ENCODE data around the gene NRG4.
"Not testable (repeated sequence)": the region's sequence is repeated elsewhere in the genome, so short reads cannot be mapped to it uniquely, and the experiment has no call there.

Gene NRG4

DNA sequence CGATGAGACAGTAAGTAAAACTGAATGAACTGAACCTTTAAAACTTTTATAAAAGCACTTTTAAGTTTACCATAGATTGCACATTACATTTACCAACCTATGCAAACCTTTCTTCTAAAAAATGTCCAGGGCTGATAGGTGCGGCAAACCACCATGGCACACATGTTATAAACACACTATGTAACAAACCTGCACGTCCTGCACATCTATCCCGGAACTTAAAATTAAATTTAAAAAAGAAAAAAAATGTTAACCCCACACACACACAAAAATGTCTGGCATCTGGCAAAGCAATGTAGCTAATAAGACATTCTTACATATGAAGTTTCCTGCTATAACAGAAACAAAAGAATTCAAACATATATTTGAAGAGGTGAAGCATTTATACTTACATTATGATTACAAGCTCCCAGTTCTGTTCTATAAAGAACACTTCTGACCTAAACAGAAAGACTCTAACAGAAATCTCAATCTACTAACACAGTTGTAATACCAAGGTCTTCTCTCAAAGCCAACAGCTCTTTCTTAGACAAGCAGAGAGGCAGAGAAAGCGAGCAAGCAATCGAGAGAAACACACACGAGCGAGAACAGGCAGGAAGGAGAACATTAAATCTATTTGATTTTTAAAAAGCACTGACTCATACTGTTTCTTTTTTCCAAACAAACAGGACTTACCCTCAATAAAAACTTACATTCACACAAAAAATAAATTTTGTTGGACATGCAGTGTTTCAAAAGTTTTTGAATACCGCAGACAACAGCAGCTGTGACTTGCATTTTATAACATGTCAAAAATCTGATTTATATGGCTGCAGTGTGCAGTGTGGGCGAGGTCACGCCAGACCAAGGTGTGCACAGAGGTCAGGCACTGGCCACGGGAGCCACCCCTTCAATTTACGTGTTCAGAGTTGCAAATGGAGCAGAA, at the start of gene NRG4:
Gene NRG4 (minus strand): TSS at position 798 of the 925 bp plus-strand sequence. CDS start 1,194 bp downstream, outside the sequence.
- H3K27ac ChIP-seq: peak within 1 kb of the TSS; percentile 31
- DNase-seq (ENCODE audit: low read depth, low spot score): no peak

GRCh38 chr15:76061700-76062099, 49.5 kb upstream of the NRG4 start:
- no peak overlapping the region for H3K27ac ChIP-seq
- no peak for DNase-seq (ENCODE audit: low read depth, low spot score)

DNA sequence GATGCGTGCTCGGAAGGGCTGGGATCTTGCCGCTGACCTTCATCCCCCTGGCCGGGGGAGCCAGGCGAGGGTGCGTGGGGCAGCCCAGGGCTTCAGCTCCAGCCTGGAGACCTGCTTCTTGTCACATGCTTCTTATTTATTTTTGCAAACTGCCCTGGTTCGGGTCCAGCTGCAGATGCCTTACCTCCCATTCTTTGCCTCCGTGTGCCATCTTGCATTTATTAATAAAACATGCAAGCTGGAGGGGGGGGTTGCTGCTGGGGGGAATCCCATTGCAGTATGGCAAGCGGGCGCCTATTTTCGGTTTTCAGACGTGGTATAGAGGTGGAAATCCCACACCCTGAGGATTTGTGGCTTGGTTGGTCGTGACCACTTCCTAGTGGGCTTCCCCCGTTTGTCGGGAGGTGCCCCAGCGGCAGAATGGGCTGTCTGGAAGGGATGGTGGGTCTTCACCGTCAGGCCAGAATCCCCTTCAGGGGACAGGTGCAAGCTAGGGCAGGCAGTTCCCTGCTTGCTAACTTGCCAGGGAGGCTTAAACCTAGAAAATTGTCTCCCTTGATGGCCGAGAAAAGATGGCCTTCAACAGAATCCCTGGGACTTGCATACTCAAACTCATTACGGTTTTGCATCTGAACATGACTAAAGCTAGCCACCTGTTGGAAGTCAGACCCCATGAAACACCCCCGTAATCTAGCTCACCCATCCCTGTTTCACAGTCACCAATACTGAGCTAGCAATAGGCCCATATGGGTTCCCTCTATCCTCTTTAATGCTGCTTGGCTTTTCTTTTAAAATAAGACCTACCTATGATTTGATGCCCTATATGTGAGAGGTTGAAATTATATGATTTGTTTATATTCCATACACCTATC, 48.1 kb upstream of the NRG4 start:
- no peak for DNase-seq (ENCODE audit: low read depth, low spot score)
- H3K27ac ChIP-seq: no peak overlapping the region

- DNase-seq (ENCODE audit: low read depth, low spot score): no peak
These were observed 47.3 kb upstream of the NRG4 start, which contains the start of gene TMEM266 for GRCh38 chr15:76059320-76060117. Gene TMEM266, plus strand, starts transcription at chr15:76059985. Its CDS starts 74,279 bp downstream, at chr15:76134264.

DNA sequence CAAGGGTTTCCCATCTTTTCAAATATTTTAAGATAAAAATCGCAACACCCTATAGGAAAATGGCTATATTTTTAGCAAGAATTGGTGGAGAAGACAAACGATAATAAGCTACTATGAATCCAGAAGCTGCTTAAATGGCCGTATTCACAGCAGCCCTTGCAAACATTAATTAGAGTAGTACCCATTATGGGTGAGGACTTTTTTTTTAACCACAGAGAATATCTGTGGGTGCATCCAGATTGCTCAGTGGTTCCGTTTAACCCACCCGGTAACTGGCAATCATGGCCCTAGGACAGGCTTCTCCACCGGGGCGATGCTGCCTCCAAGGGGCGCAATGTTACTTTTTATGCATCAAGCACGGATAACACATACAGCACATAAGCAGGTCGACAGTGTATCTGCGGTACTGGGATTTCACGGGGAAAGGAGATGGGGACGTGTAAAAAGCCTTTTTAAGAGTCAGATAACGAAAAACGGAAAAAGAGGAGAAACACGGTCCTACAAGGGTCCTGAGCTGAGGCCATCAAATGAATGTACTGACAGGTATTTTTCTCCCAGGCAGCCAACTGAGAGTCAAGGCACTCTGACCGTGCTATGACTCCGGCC, 46.6 kb upstream of the NRG4 start:
- H3K27ac ChIP-seq: no peak overlapping the region
- DNase-seq (ENCODE audit: low read depth, low spot score): no peak

More at GRCh38 chr15:76059320-76060117, 47.3 kb upstream of the NRG4 start, which contains the start of gene TMEM266:
- no peak within 1 kb of the TSS for H3K27ac ChIP-seq

GRCh38 chr15:76057332-76058000, 45.2 kb upstream of the NRG4 start:
- DNase-seq (ENCODE audit: low read depth, low spot score): no peak
- peak overlapping the region; percentile 1 for H3K27ac ChIP-seq

GRCh38 chr15:76056931-76057330, 44.7 kb upstream of the NRG4 start:
- peak; percentile 39 for DNase-seq (ENCODE audit: low read depth, low spot score)
- peak overlapping the region; percentile 1 for H3K27ac ChIP-seq

- not testable (repeated sequence) for H3K27ac ChIP-seq; DNase-seq (ENCODE audit: low read depth, low spot score)
These were observed 42.0 kb upstream of the NRG4 start for GRCh38 chr15:76054201-76054600.

DNA sequence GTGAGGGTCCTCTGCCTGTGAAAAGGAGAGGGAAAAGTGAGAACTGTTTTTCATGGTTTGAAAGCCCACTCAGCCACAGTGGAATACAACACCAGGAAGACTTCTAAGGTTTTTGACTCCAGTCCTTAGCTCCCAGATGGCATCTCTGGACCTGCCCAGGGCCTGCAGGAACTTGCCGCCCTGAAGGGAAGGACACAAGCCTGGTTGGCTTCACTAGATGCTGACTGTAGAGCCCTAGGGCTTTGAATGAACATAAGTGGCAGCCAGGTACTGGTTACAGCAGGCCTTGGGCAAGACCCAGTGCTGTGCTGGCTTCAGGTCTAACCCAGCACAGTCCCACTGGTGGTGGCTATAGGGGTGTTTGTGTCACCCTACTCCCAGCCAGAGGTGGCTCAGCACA, 26.3 kb upstream of the NRG4 start:
- H3K27ac ChIP-seq: no peak overlapping the region

GRCh38 chr15:76035593-76035992, 23.4 kb upstream of the NRG4 start:
- no peak for DNase-seq (ENCODE audit: low read depth, low spot score)
- H3K27ac ChIP-seq: no peak overlapping the region

More for the DNA sequence above, 26.3 kb upstream of the NRG4 start:
- peak; percentile 80 for DNase-seq (ENCODE audit: low read depth, low spot score)

DNA sequence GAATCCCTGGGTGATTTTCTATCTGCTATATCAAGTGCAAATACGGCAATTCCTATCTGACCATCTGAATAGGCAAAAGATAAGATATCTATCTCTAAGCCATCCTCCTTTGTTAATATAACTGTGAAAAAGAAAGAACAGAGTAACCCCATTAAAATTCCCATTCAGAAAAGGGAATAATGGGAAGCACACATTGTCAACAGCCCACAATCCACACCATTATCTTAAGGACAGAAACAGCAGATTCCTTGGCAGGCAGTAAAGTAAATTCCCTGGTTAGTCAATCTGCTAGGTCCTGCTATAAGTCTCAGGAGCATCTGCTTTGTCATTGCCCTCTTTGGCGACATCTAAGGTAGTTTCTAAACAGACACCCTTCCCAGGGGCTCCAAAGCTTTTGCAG, 21.9 kb upstream of the NRG4 start:
- no peak overlapping the region for H3K27ac ChIP-seq

DNA sequence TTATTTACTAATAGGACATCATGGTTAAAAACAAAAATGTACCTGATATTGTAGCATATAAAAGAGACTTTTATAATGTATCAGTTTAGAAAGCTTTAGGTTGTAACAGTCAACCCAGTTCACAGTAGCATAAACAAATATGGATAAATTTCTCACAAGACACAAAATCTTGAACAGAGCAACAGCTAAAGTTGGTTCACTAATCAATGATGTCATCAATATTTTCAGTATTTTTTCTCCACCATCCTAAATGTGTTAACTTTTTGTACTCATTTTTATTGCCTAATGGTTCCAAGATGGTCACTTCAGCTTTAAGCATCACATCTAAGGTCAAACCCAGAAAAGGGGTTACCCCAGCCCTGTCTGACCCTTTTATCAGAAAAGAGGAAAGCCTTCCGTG, 21.2 kb upstream of the NRG4 start:
- H3K27ac ChIP-seq: no peak overlapping the region
- DNase-seq (ENCODE audit: low read depth, low spot score): no peak

More for the DNA sequence above, 21.9 kb upstream of the NRG4 start:
- DNase-seq (ENCODE audit: low read depth, low spot score): no peak

DNA sequence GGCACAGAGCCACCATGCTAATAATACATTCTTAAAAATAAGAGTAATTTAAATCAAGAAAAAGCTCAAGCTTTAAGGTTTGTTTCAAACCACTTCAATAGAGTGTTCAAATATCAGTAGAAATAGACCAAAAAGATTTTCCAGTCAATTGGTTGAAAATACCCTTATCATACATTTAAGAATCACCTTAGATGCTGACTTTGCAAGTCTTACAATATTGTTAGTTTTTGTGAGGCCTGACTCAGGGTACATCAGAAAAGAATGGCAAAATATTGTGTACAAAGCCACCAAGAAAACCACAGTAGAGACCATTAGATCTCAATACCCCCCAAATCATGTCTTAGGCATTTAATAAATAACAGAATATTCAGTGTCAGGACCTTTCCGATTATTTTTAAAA, 19.8 kb upstream of the NRG4 start:
- H3K27ac ChIP-seq: no peak overlapping the region
- DNase-seq (ENCODE audit: low read depth, low spot score): no peak

- no peak overlapping the region for H3K27ac ChIP-seq
- no peak for DNase-seq (ENCODE audit: low read depth, low spot score)
These were observed 12.0 kb upstream of the NRG4 start for GRCh38 chr15:76024021-76024768.

- not testable (repeated sequence) for DNase-seq (ENCODE audit: low read depth, low spot score); H3K27ac ChIP-seq
These were observed 1.2 kb upstream of the NRG4 start for GRCh38 chr15:76013470-76013869.

GRCh38 chr15:76010613-76011012, 1.6 kb downstream of the NRG4 start:
- H3K27ac ChIP-seq: no peak overlapping the region
- DNase-seq (ENCODE audit: low read depth, low spot score): no peak

DNA sequence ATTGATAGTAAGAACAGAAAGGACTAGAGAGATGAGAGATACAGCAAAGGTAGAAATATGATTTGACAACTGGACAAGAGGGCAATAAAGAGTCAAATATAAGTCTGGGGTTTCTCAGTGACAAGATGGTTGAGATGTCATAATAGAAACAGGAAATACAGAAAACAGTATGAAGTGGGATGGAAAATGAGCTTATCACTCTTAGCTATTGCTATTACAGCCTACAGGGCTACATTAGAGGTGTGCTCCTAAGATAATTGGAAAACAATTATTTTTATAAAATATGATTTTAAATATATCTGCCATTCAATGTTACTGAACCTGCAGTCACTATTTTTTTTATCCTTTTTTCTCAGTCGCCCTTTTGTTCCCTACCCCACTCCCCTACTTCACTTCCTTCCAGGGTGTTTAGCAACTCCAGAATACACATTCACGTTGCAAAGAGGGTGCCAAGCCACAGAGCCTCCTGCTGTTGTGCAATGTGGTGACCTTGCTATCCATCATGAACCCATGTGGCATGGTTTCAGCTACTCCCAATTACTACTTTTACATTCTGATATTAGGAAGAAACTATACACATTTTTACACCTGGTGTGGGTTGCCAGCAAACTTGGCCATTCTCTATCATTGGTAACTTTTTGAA, 6.0 kb downstream of the NRG4 start:
- DNase-seq (ENCODE audit: low read depth, low spot score): no peak
- no peak overlapping the region for H3K27ac ChIP-seq

GRCh38 chr15:76003364-76003763, 8.9 kb downstream of the NRG4 start:
- H3K27ac ChIP-seq: no peak overlapping the region
- no peak for DNase-seq (ENCODE audit: low read depth, low spot score)

Data from epithelial cell of prostate (primary cell).